GM19328 (cell line): ENCODE results near the gene APLF.
"Not testable (repeated sequence)": the region's sequence is repeated elsewhere in the genome, so short reads cannot be mapped to it uniquely, and the experiment has no call there.

Source experiments
- ATAC-seq: cut with Tn5 transposase; IDR thresholded peaks from one replicate; pipeline ENCODE4 v1.9.1; 2021; ENCODE audit warnings: mild to moderate bottlenecking, moderate library complexity; ENCODE audit not compliant: unreplicated experiment

The APLF gene

DNA sequence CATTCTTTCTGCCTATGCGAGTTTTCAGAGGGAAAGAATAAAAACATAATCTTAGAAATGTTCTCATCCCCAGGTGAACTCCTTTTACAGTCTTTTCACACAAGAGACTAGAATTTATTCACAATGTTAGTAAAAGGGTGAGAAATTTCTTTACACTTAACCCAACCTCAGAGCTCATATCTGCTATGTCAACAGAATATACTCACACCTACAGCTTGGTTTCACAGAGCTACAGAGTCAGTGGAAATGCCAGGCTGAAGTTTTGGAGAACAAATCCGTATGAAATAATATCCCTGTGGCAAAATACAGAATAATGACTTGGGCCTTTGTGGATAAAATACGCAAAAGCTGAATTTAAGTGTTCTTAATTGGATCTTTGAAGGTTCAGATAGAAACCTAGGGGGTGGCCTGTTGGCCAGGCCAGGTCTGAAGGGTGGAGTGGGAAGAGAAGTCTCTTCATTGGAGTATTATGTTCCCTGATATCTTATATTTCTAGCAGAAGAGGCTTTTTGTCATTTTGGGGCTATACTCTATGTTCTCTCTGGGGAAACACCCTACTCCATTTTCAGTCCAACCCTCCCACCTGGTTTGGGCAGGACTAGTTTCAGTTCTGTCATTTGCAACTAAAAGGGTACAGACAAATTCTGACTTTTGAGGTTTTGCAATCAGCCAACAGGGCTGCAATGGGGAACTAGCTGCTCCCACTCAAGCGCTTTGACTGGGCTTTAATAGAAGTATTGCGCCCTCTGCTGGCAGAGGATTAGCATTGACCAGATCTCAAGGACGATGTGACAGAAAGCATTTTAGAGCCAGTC lies 26.0 kb upstream of the APLF start:
- ATAC-seq = peak; percentile 97

DNA sequence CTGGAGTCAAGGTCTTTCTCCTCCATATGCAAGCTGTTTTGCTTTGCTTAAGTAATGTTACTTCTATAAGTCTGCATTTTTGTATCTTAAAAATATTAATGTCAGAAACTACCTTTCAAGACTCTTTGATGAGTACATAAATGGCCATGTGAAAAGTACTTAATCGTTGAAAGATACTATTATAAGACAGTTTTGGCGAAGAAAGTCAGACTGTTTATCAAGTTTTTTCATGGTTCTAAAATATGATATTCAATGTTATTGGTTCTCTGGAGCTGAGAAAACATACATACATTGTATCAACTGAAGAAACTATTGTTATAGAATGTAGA lies 25.4 kb upstream of the APLF start:
- ATAC-seq = no peak

GRCh38 chr2:68446425-68446824 lies 21.0 kb upstream of the APLF start:
- not testable (repeated sequence) for ATAC-seq

DNA sequence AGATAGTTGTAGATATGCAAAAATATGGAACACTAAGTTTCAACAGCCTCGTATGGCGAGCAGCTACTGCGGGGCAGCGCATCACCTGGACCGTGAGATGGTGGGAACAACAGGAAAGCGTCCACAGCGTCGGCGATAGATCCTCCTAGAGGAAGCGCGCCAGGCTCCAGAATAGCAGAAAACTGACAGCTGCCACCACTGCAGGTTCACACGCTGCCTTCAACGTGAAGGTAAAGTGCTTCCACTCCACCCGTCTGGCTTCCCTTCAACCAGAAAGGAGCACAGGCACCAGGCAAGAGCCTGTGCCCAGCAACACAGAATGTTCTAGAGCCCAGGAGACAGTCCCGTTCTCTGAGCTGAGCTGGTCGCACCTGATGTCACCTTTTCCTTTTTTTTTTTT lies 20.3 kb upstream of the APLF start:
- ATAC-seq = no peak

GRCh38 chr2:68448671-68449653 lies 18.4 kb upstream of the APLF start:
- ATAC-seq = no peak

DNA sequence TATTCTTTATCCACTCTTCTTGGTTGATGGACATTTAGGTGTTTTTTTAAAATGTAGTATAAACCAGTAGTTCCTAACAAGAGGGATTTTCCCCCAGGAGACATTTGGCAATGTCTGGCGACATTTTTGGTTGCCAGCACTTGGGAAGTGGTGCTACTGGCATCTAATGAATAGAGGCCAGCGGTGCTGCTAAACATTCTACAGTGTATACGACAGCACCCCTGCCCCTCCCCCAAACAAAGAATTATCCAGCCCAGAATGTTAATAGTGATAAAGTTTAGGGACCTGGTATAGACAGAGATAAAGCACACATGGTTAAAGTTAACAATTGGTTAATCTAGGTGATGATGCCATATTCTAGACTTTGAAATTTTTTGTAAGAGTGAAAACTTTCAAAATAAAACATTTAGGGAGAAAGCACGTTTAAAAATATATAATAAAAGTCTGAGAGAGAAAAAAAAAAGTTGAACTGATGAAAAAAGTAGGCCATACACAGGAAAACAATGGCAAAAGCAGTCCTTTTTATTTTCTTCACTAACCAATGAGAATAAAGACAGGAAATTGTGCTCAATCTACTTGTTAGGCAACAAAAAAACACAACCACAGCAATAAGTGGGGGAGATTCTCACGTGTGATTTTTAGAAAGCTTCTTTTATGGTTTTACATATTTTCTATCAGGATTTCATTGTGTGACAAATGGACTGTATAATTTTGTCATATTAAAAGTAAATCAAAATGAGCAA lies 15.1 kb upstream of the APLF start:
- no peak for ATAC-seq

DNA sequence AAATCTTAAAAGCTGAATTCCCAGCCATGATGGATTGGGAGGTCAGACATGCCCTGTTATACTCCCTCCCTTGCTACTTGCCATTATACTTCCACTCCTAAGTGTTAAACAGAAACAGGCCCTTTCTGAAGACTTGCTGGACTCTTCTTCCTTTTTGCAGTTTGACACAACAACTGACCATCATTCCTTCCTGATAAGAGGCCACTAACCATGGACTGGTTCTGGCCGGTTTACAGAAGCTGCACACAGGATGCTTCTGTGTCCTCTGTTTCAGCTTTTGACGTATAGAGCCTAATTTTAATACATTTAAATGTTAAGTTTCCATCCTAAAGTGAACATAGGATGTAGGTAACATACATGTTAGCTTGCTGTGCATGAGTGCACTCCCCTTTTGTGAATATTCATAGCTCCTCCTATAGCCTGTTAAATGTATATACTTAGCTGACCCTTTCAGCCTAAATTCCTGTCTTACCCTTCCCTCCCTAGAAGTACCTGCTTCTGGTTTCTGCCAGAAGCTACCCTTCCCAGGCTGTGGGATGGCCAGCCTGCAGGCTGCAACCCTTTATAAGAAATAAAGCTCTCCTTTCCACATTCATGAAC lies 13.5 kb upstream of the APLF start:
- no peak for ATAC-seq

- ATAC-seq = no peak
Observed at GRCh38 chr2:68454719-68455118, 12.7 kb upstream of the APLF start.

DNA sequence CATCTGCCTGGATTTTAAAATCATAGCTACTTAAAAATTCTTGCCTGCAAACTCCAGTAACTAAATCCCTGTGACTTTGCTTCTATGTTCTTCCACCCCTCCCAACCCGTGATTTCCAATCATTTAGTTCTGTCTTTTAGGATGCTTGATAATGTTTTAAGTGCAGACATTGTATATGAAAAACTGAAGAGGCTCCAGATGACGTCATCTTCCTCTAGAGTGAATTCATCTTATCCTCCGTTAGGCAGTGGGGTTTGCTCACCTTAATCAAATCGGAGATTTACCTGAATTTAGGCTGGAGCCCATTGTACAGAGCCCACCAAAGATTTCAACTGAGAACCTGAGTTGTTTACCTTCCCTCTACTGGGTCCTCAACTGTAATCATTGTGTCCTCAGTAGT lies 11.2 kb upstream of the APLF start:
- ATAC-seq = no peak

- no peak for ATAC-seq
Observed at GRCh38 chr2:68458981-68459380, 8.4 kb upstream of the APLF start.

- ATAC-seq = no peak
Observed at GRCh38 chr2:68463287-68463877, 4.0 kb upstream of the APLF start.

- no peak for ATAC-seq
Observed at GRCh38 chr2:68464651-68465050, 2.7 kb upstream of the APLF start.

DNA sequence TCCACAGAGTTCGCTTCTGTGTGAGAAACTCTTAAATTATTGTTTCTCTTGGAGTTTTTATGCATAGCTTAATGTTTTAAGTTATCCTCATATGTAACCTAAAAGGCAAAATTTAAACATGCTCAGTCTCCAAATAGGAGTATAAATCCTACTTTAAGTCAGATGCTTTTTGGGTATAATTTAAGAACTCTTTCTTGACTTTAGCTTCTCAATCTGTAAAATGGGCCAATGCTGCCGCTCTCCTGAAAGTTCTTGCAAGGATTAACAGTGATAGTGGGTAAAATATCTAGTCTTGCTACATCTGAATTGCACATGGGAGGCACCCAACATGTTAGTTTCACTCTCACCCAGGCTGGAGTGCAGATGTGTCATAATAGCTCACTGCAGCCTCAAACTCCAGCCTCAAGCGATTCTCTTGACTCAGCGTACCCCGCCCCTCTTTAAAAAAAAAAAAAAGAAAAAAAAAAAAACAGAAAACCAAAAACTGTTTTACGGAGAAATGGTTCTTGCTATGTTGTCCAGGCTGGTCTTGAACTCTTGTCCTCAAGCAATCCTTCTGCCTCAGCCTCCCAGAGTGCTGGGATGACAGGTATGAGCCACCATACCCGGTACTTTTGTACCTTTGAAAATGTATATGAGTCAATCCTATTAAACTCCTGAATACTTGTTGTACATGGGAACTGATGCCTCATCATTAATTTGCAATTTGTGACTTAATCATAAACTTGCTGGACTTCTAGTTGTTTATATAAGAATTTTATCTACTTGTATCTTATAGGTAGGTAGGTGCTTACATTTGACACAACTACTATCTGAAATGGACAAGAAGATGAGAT lies 2.1 kb upstream of the APLF start:
- no peak for ATAC-seq

DNA sequence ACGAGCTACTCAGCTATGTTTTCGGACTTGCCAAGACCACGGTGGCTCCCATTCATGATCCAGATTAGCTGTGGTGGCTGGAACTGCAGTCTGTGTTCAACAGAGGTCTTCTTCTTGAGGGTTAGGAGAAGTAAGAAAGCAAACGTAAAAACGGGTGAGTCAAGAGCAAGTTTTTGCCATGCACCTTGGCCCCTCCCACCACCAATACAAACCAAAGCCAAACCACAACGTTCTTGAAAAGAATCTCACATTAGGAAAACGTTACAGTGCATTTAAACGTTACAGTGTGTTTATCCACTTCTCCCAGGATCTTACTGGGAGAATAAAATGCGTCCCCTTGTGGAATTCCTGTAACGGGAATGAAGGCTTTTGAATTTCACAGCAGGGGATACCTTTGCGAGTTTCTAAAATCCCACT lies 1.0 kb upstream of the APLF start:
- no peak for ATAC-seq

DNA sequence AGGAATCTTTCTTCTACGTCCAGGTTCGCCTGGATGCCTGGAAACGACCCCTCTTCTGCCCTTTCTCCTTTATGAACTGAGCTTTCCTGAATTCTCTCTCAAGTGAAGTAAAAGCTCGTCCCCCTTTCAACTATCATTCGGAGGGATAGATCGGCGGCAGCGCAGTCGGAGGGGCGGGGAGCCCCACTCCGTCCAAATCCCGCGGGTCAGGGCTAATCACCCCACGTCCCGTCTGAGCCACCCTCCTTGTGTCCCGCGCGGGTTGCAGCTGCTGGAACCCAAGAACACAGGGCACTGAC lies 658 bp upstream of the APLF start:
- no peak for ATAC-seq

- ATAC-seq = no peak
Observed at GRCh38 chr2:68468801-68469200, 1.4 kb downstream of the APLF start.

DNA sequence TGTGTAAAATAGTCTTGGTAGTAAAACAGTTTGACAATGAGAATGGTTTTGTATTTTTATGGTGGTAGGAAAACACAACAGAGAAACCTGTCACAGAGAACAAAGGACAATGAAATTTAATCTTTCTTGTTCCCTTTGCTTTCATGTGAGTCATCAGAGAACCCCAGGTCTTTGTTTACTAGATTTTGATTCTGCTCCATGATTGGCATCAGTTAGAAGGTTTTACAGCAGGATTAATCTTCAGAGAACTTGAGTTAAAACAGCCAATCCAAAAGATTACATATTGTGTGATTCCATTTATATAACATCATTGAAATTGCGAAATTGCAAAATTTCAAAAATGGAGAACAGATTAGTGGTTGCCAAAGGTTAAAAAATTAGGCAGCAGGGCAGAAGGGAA lies 2.5 kb downstream of the APLF start:
- ATAC-seq = no peak

DNA sequence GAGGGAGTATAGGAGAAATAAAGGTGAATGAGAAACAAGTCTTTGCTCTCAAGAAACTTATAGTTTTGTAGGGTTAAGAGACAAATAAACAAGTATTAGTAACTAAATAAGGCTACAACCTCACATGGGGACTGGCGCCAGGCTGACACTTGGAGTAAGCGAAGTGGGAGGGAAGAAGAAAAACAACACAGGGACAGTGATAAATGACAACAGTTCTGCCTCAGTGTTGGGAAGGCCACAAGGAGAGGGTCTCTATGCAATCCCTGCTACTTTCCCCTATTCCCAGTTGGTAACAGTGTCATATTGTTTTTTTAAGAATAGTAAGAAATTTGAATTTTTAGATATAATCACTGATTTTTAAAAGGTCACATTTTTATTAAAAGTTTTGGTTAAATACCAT lies 4.0 kb downstream of the APLF start:
- no peak for ATAC-seq

- no peak for ATAC-seq
Observed at GRCh38 chr2:68472796-68473414, 5.5 kb downstream of the APLF start.
